Stomach (tissue), 9 donors: Measurements from ENCODE around the gene PAXIP1. TPM values are rescaled to one million over a fixed set of nuclear protein-coding genes. Genes with fewer than 3 reads are reported as not detected.

Experiments used
- DNase-seq, 2 donors: peaks; one replicate each; pipeline versions ENCODE4 v3.0.0 to v3.0.0-alpha.2; 2013 to 2019
- H3K27ac ChIP-seq, 5 donors: fragments of 200-600 bp in 4 of 5; sonication (generic) in 4 of 5; one replicate each; pipeline ENCODE4 v1.5.1; 2013 to 2019; ENCODE audit warnings: mild to moderate bottlenecking in 1 of 5, moderate library complexity in 1 of 5
- H3K27me3 ChIP-seq, 3 donors: fragments of 200-600 bp; sonication (generic); one replicate each; pipeline ENCODE4 v1.5.1; 2017 to 2019; ENCODE audit warnings: mixed run types in 1 of 3
- H3K36me3 ChIP-seq, 4 donors: fragments of 200-600 bp; sonication (generic); 1 replicate in 3 of 4; 2 replicates in 1 of 4; pipeline ENCODE4 v1.5.1; 2016 to 2019
- H3K4me1 ChIP-seq, 4 donors: fragments of 200-600 bp; sonication (generic); one replicate each; pipeline ENCODE4 v1.5.1; 2016 to 2019
- H3K4me3 ChIP-seq, 4 donors: fragments of 200-600 bp; sonication (generic) in 3 of 4; one replicate each; pipeline ENCODE4 v1.5.1; 2016 to 2019; ENCODE audit warnings: mild to moderate bottlenecking in 1 of 4
- H3K9me3 ChIP-seq, 4 donors: fragments of 200-600 bp; sonication (generic); one replicate each; pipeline ENCODE4 v1.5.1; 2016 to 2019
- CTCF ChIP-seq, 7 experiments: fragments of 450-650 bp in 4 of 7; fragments of 200-600 bp in 3 of 7; sonication (generic) in 3 of 7; IDR thresholded peaks; one replicate each; pipeline ENCODE4 v1.5.1; 2016 to 2019; ENCODE audit warnings: antibody characterized with exemption in 7 of 7, control low read depth in 2 of 7, mild to moderate bottlenecking in 1 of 7
- EP300 ChIP-seq: sonication (generic); formaldehyde crosslinking; IDR thresholded peaks from one replicate; pipeline ENCODE4 v1.6.1; 2017; ENCODE audit warnings: antibody characterized with exemption
- POLR2A ChIP-seq, 4 donors: fragments of 450-650 bp; IDR thresholded peaks; one replicate each; pipeline ENCODE4 v1.6.1; 2016; ENCODE audit warnings: antibody characterized with exemption in 4 of 4, control low read depth in 2 of 4, mild to moderate bottlenecking in 1 of 4, moderate library complexity in 1 of 4
- POLR2AphosphoS5 ChIP-seq, 3 donors: sonication (generic); formaldehyde crosslinking; IDR thresholded peaks; one replicate each; pipeline ENCODE4 v1.6.1; 2016; ENCODE audit warnings: antibody characterized with exemption in 3 of 3
- WGBS, 5 donors: extraction: QIAGEN DNeasy Blood & Tissue Kit in 3 of 5; methylation state at CpG; one replicate each; pipeline versions ENCODE4 v1.1.5 to v1.1.7; 2013 to 2018; 5-methylcytosine and 5-hydroxymethylcytosine counted together
- intact Hi-C: fragments of 100-400 bp; cut with DNase I; formaldehyde crosslinking; loops from one replicate; pipeline ENCODE4 v1.15.1; 2023; ENCODE audit warnings: low total_unique reads
- polyA plus RNA-seq, 3 donors: library from polyadenylated mRNA; stranded (reverse); fragments of 200-250 nt; gene quantifications; one replicate each; pipeline ENCODE4 v1.2.3, GENCODE V29; 2013
- total RNA-seq, 5 donors: library from RNA; depleted of rRNA; stranded (reverse); fragments of >200 nt; gene quantifications; one replicate each; pipeline versions ENCODE4 v1.1.0 to v1.2.3, GENCODE V29; 2014 to 2016
- donor health status: healthy with polysubstance abuse.
- donor health status: Bipolar disorder and iron deficiency.
- donor health status: healthy.

PAXIP1 gene
- total and polyA plus RNA-seq, 8 donors, result 0.87 to 24.1 (median 4.6) TPM

- H3K36me3 ChIP-seq, result peaks cover 29 to 97% (median 89%) of the 10 kb centered on the region in 4 donors
- H3K4me3 ChIP-seq, result no peak overlapping the region
- no peak overlapping the region for H3K27ac ChIP-seq
- DNase-seq, result no peak
- WGBS, 5 donors, result 78 to 88% (median 86%) methylated on average over 5 of the region's 5 CpGs
- no peak for TF ChIP-seq EP300
- TF ChIP-seq CTCF (IDR thresholded peaks at IDR 0.05), result no peak
- no peak for TF ChIP-seq POLR2A (IDR thresholded peaks at IDR 0.05)
- no peak for TF ChIP-seq POLR2AphosphoS5 (IDR thresholded peaks at IDR 0.05)
- no peaks in the 10 kb centered on the region for H3K27me3 ChIP-seq
- intact Hi-C loops, result no loop called here
- H3K9me3 ChIP-seq, result no peaks in the 10 kb centered on the region
- peaks cover 0 to 4% (median 0%) of the 10 kb centered on the region in 4 donors for H3K4me1 ChIP-seq
These were observed 55.3 kb downstream of the PAXIP1 start for GRCh38 chr7:154947604-154948003.

GRCh38 chr7:154946166-154946565, 56.8 kb downstream of the PAXIP1 start:
- intact Hi-C loops, result no loop called here
- DNase-seq, result no peak
- H3K4me1 ChIP-seq, result peaks cover 0 to 5% (median 0%) of the 10 kb centered on the region in 4 donors
- no peak for TF ChIP-seq EP300
- TF ChIP-seq CTCF (IDR thresholded peaks at IDR 0.05), result no peak
- TF ChIP-seq POLR2A (IDR thresholded peaks at IDR 0.05), result no peak
- no peak for TF ChIP-seq POLR2AphosphoS5 (IDR thresholded peaks at IDR 0.05)
- no peaks in the 10 kb centered on the region for H3K27me3 ChIP-seq
- no peak overlapping the region for H3K4me3 ChIP-seq
- no peak overlapping the region for H3K27ac ChIP-seq
- H3K9me3 ChIP-seq, result no peaks in the 10 kb centered on the region
- peaks cover 25 to 83% (median 77%) of the 10 kb centered on the region in 4 donors for H3K36me3 ChIP-seq
- WGBS, 5 donors, result 83 to 90% (median 87%) methylated on average over 7 of the region's 7 CpGs

- Histone ChIP-seq H3K36me3 (peaks cover 25 to 60% (median 56%) of the 10 kb centered on the region in 4 donors), H3K4me1 (peaks cover 0 to 5% (median 0%) of the 10 kb centered on the region in 4 donors), H3K27me3 (no peaks in the 10 kb centered on the region), H3K9me3 (no peaks in the 10 kb centered on the region), H3K27ac (no peak overlapping the region), H3K4me3 (no peak overlapping the region)
- intact Hi-C loops, result no loop called here
- no peak for DNase-seq
- WGBS, 5 donors, result 82 to 89% (median 86%) methylated on average over 9 of the region's 9 CpGs
- TF ChIP-seq EP300 (no peak), CTCF (IDR thresholded peaks at IDR 0.05) (no peak), POLR2AphosphoS5 (IDR thresholded peaks at IDR 0.05) (no peak), POLR2A (IDR thresholded peaks at IDR 0.05) (no peak)
These were observed 59.0 kb downstream of the PAXIP1 start for GRCh38 chr7:154943906-154944305.

- WGBS, 5 donors, result 47 to 65% (median 53%) methylated on average over 2 of the region's 2 CpGs
- no peak for TF ChIP-seq POLR2AphosphoS5 (IDR thresholded peaks at IDR 0.05)
- TF ChIP-seq CTCF (IDR thresholded peaks at IDR 0.05), result no peak
- no peak for TF ChIP-seq POLR2A (IDR thresholded peaks at IDR 0.05)
- no peak for TF ChIP-seq EP300
- Histone ChIP-seq H3K27ac (no peak overlapping the region), H3K27me3 (no peaks in the 10 kb centered on the region), H3K4me1 (peaks cover 0 to 5% (median 0%) of the 10 kb centered on the region in 4 donors), H3K4me3 (no peak overlapping the region), H3K9me3 (no peaks in the 10 kb centered on the region), H3K36me3 (peaks cover 18 to 48% (median 45%) of the 10 kb centered on the region in 4 donors)
- DNase-seq, result no peak
- intact Hi-C loops, result no loop called here
These were observed 60.2 kb downstream of the PAXIP1 start for GRCh38 chr7:154942691-154943090.
